Gastroesophageal sphincter (tissue), 4 donors: ENCODE data around the gene OR1J1. TPM values are rescaled to one million over a fixed set of nuclear protein-coding genes. Genes with fewer than 3 reads are reported as not detected.

ENCODE experiments used
- ATAC-seq: fragments of 150-250 bp; one replicate; pipeline ENCODE4 v1.9.1; 2016; ENCODE audit warnings: mild to moderate bottlenecking, moderate library complexity
- H3K27ac ChIP-seq, 4 donors: fragments of 200-600 bp; sonication (generic) in 3 of 4; 1 replicate in 3 of 4; 2 replicates in 1 of 4; pipeline ENCODE4 v1.5.1; 2016 to 2019
- H3K27me3 ChIP-seq: fragments of 200-600 bp; sonication (generic); one replicate; pipeline ENCODE4 v1.5.1; 2019
- H3K36me3 ChIP-seq, 2 donors: fragments of 200-600 bp; sonication (generic); one replicate each; pipeline ENCODE4 v1.5.1; 2019; ENCODE audit warnings: control low read depth in 1 of 2
- H3K4me1 ChIP-seq, 3 donors: fragments of 200-600 bp; sonication (generic); 1 replicate in 2 of 3; 2 replicates in 1 of 3; pipeline ENCODE4 v1.5.1; 2016 to 2019; ENCODE audit warnings: control low read depth in 2 of 3
- H3K4me3 ChIP-seq, 2 donors: fragments of 200-600 bp; sonication (generic); one replicate each; pipeline ENCODE4 v1.5.1; 2019; ENCODE audit warnings: mild to moderate bottlenecking in 1 of 2, moderate library complexity in 1 of 2
- H3K9me3 ChIP-seq, 3 donors: fragments of 200-600 bp; sonication (generic); one replicate each; pipeline ENCODE4 v1.5.1; 2017 to 2019; ENCODE audit warnings: control low read depth in 2 of 3
- CTCF ChIP-seq, 4 experiments: fragments of 200-600 bp in 2 of 4; fragments of 450-650 bp in 2 of 4; sonication (generic) in 1 of 4; IDR thresholded peaks; one replicate each; pipeline ENCODE4 v1.5.1; 2017 to 2019; ENCODE audit warnings: antibody characterized with exemption in 4 of 4, mild to moderate bottlenecking in 2 of 4, moderate library complexity in 2 of 4
- EP300 ChIP-seq: sonication (generic); formaldehyde crosslinking; IDR thresholded peaks from one replicate; pipeline ENCODE4 v1.6.1; 2017; ENCODE audit warnings: antibody characterized with exemption, mild to moderate bottlenecking
- POLR2A ChIP-seq, 2 donors: fragments of 450-650 bp; IDR thresholded peaks; one replicate each; pipeline ENCODE4 v1.6.1; 2017; ENCODE audit warnings: antibody characterized with exemption in 2 of 2, mild to moderate bottlenecking in 2 of 2, moderate library complexity in 1 of 2
- POLR2AphosphoS5 ChIP-seq: sonication (generic); formaldehyde crosslinking; IDR thresholded peaks from one replicate; pipeline ENCODE4 v1.6.1; 2017; ENCODE audit warnings: antibody characterized with exemption
- WGBS, 2 donors: methylation state at CpG; one replicate each; pipeline ENCODE4 v1.1.5; 2018; ENCODE audit warnings: low coverage in 1 of 2; 5-methylcytosine and 5-hydroxymethylcytosine counted together
- total RNA-seq, 4 donors: library from RNA; depleted of rRNA; stranded (reverse); fragments of >200 nt; gene quantifications; one replicate each; pipeline ENCODE4 v1.1.0, GENCODE V29; 2016

Gene OR1J1
- not detected for total RNA-seq

- WGBS, 2 donors = 85 to 90% methylated on average over 6 of the region's 6 CpGs
- TF ChIP-seq CTCF (IDR thresholded peaks at IDR 0.05) (no peak), EP300 (no peak), POLR2A (IDR thresholded peaks at IDR 0.05) (no peak), POLR2AphosphoS5 (no peak)
- Histone ChIP-seq H3K9me3 (no peaks in the 10 kb centered on the region), H3K4me3 (no peak within 1 kb of the TSS), H3K4me1 (no peaks in the 10 kb centered on the region), H3K27ac (no peak within 1 kb of the TSS), H3K27me3 (peaks cover 3% of the 10 kb centered on the region), H3K36me3 (no peaks in the 10 kb centered on the region)
- ATAC-seq = no peak
Observed at GRCh38 chr9:122477826-122478225, at the start of gene OR1J1. TSS of gene OR1J1 (minus strand) at chr9:122477926. CDS start at chr9:122477926, 0 bp downstream.

GRCh38 chr9:122527193-122527592, 49.5 kb upstream of the OR1J1 start, which contains the start of gene OR1N1:
TSS of gene OR1N1 (minus strand) at chr9:122527293. CDS start at chr9:122527293, 0 bp downstream.
- no peak for TF ChIP-seq POLR2AphosphoS5
- no peak for TF ChIP-seq CTCF (IDR thresholded peaks at IDR 0.05)
- no peak for TF ChIP-seq POLR2A (IDR thresholded peaks at IDR 0.05)
- no peak for TF ChIP-seq EP300
- no peak within 1 kb of the TSS for H3K27ac ChIP-seq
- peaks cover 4% of the 10 kb centered on the region for H3K27me3 ChIP-seq
- no peak within 1 kb of the TSS for H3K4me3 ChIP-seq
- H3K36me3 ChIP-seq = no peaks in the 10 kb centered on the region
- 82 to 90% methylated on average over 3 of the region's 3 CpGs for WGBS, 2 donors
- no peak for ATAC-seq
- H3K9me3 ChIP-seq = no peaks in the 10 kb centered on the region
- H3K4me1 ChIP-seq = no peaks in the 10 kb centered on the region

GRCh38 chr9:122526602-122527001, 48.9 kb upstream of the OR1J1 start:
- ATAC-seq = no peak
- Histone ChIP-seq H3K9me3 (no peaks in the 10 kb centered on the region), H3K27me3 (peaks cover 4% of the 10 kb centered on the region), H3K36me3 (no peaks in the 10 kb centered on the region), H3K4me3 (no peak overlapping the region), H3K27ac (no peak overlapping the region), H3K4me1 (no peaks in the 10 kb centered on the region)
- WGBS, 2 donors = 78% methylated on average over 7 of the region's 10 CpGs; no CpG with 5 or more reads in 1 of the 2 donors
- TF ChIP-seq EP300 = no peak
- no peak for TF ChIP-seq POLR2AphosphoS5
- no peak for TF ChIP-seq CTCF (IDR thresholded peaks at IDR 0.05)
- TF ChIP-seq POLR2A (IDR thresholded peaks at IDR 0.05) = no peak

GRCh38 chr9:122519376-122519775, 41.6 kb upstream of the OR1J1 start:
- H3K27ac ChIP-seq = no peak overlapping the region
- 81 to 92% methylated on average over 3 of the region's 3 CpGs for WGBS, 2 donors
- no peak overlapping the region for H3K4me3 ChIP-seq
- TF ChIP-seq EP300 (no peak), CTCF (IDR thresholded peaks at IDR 0.05) (no peak), POLR2A (IDR thresholded peaks at IDR 0.05) (no peak), POLR2AphosphoS5 (no peak)
- no peaks in the 10 kb centered on the region for H3K36me3 ChIP-seq
- peaks cover 4% of the 10 kb centered on the region for H3K27me3 ChIP-seq
- H3K4me1 ChIP-seq = no peaks in the 10 kb centered on the region
- ATAC-seq = no peak
- no peaks in the 10 kb centered on the region for H3K9me3 ChIP-seq

- Histone ChIP-seq H3K4me3 (no peak within 1 kb of the TSS), H3K9me3 (no peaks in the 10 kb centered on the region), H3K4me1 (no peaks in the 10 kb centered on the region), H3K27ac (no peak within 1 kb of the TSS), H3K27me3 (peaks cover 2% of the 10 kb centered on the region), H3K36me3 (no peaks in the 10 kb centered on the region)
- no peak for ATAC-seq
- no peak for TF ChIP-seq EP300
- no peak for TF ChIP-seq POLR2A (IDR thresholded peaks at IDR 0.05)
- no peak for TF ChIP-seq POLR2AphosphoS5
- no peak for TF ChIP-seq CTCF (IDR thresholded peaks at IDR 0.05)
- 63 to 77% methylated on average over 4 of the region's 4 CpGs for WGBS, 2 donors
Observed at GRCh38 chr9:122518841-122519240, 41.1 kb upstream of the OR1J1 start, which contains the start of gene OR1J4. TSS of gene OR1J4 (plus strand) at chr9:122519141. CDS start at chr9:122519141, 0 bp downstream.
